Inflammatory macrophage (primary cell): ENCODE data around the gene OR13G1.
"Not testable (repeated sequence)": the region's sequence is repeated elsewhere in the genome, so short reads cannot be mapped to it uniquely, and the experiment has no call there.

Experiments
- DNase-seq, 2 donors: peaks; one replicate each; pipeline ENCODE4 v3.0.0-alpha.2; 2020 to 2022
- total RNA-seq, 18 experiments: gene quantifications; one replicate each; lab custom pipeline; 2026; ENCODE audit warnings: mixed read lengths in 6 of 18, inconsistent platforms in 2 of 18; lab: John Stamatoyannopoulos, UW

Gene OR13G1
- total RNA-seq = 0 to 0.06 (median 0) reads per million in 18 experiments

- DNase-seq = no peak
Measured at GRCh38 chr1:247679639-247680038, at the start of gene OR13G1. Gene OR13G1, minus strand, starts transcription at chr1:247679739. Its CDS starts 6,698 bp downstream, at chr1:247673041.

- no peak for DNase-seq
Measured at GRCh38 chr1:247721222-247721621, 41.7 kb upstream of the OR13G1 start.

- DNase-seq = no peak
Measured at GRCh38 chr1:247716546-247716945, 37.0 kb upstream of the OR13G1 start, which contains the start of gene OR6F1. Gene OR6F1, minus strand, starts transcription at chr1:247716646. Its CDS starts 3,891 bp downstream, at chr1:247712755.

- no peak for DNase-seq
Measured at GRCh38 chr1:247713753-247714152, 34.2 kb upstream of the OR13G1 start.

- not testable (repeated sequence) for DNase-seq
Measured at GRCh38 chr1:247710681-247711080, 31.1 kb upstream of the OR13G1 start.

GRCh38 chr1:247701338-247701737 is 21.8 kb upstream of the OR13G1 start:
- no peak for DNase-seq

- peak; percentile 58 to 69 for DNase-seq
Measured at GRCh38 chr1:247681288-247681897, 1.9 kb upstream of the OR13G1 start.

GRCh38 chr1:247680171-247680570 is 632 bp upstream of the OR13G1 start:
- no peak for DNase-seq

- no peak for DNase-seq
Measured at GRCh38 chr1:247669225-247669624, 10.3 kb downstream of the OR13G1 start.

GRCh38 chr1:247656221-247656875 is 23.2 kb downstream of the OR13G1 start:
- no peak for DNase-seq

- DNase-seq = no peak
Measured at GRCh38 chr1:247653040-247653439, 26.5 kb downstream of the OR13G1 start.

- DNase-seq = no peak
Measured at GRCh38 chr1:247647864-247648263, 31.7 kb downstream of the OR13G1 start.

GRCh38 chr1:247646867-247647266 is 32.7 kb downstream of the OR13G1 start:
- peak; percentile 7 to 32 for DNase-seq

- no peak for DNase-seq
Measured at GRCh38 chr1:247642742-247643141, 36.8 kb downstream of the OR13G1 start.

GRCh38 chr1:247639381-247639981 is 40.1 kb downstream of the OR13G1 start:
- DNase-seq = peak; percentile 12 to 69

- DNase-seq = no peak
Measured at GRCh38 chr1:247638781-247639180, 40.8 kb downstream of the OR13G1 start.

GRCh38 chr1:247638011-247638410 is 41.5 kb downstream of the OR13G1 start:
- DNase-seq = no peak

GRCh38 chr1:247627951-247628350 is 51.6 kb downstream of the OR13G1 start:
- no peak for DNase-seq
